Measurements from ENCODE around the gene HOXA13. TPM values are rescaled to one million over a fixed set of nuclear protein-coding genes. Genes with fewer than 3 reads are reported as not detected.

HOXA13 gene
- under 0.01 TPM in 1 of 2 replicates, not detected in the other for total RNA-seq

DNA sequence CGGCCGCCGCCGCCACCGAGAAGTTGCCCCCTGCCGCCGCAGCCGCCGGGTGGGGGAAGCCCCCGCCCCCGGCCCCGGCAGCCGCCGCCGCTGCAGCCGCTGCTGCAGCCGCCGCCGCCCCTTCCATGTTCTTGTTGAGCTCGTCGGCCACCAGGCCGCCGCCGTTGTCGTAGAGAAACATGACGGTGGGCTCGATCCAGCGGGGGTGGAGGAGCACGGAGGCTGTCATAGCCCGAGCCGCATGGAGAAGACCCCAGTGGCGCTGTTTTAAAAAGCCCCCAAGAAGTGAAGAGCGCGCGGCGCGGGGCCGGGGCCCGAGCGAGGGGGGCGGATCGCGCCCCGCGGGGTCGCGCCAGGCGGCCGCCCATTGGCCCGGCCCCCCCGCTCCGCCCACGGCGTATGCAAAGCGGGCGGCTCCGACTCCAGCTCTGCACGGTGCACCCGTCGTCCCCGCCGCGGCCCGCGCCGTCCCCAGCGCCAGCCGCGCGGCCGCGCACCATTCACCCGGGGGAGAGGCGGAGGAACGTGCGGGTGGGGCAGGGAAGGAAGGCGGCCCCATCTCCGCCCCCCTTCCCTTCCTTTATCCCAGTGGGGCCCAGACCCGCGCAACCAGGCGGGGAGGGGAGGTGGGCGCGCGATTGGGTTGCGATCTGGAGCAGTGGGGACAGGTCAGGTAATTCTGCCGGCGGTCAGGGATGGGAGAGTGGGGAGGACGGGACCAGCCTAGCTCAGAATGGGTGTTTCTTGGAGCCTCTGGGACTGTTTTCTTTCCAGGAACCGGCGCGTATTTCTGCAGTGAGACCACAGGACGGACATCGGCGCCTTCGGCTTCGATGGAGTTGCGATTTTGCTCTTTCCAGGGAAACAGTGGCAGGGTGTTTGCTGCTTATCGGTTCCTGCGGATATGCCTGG is at the start of gene HOXA13:
Gene HOXA13, minus strand, starts transcription at position 243 of the 912 bp plus-strand sequence. Its CDS starts 14 bp downstream, at position 229.
- H3K36me3 ChIP-seq (ENCODE audit: control insufficient read depth, insufficient read depth, low read length) = no peaks in the 10 kb centered on the region
- peaks cover 68% of the 10 kb centered on the region for H3K27me3 ChIP-seq (ENCODE audit: control insufficient read depth, insufficient read depth, low read length)
- H3K4me3 ChIP-seq (ENCODE audit: low read depth, low read length) = no peak within 1 kb of the TSS
- FAIRE-seq (no peak), DNase-seq (ENCODE audit: low read depth) (no peak)
- TF ChIP-seq, protein P1, sequence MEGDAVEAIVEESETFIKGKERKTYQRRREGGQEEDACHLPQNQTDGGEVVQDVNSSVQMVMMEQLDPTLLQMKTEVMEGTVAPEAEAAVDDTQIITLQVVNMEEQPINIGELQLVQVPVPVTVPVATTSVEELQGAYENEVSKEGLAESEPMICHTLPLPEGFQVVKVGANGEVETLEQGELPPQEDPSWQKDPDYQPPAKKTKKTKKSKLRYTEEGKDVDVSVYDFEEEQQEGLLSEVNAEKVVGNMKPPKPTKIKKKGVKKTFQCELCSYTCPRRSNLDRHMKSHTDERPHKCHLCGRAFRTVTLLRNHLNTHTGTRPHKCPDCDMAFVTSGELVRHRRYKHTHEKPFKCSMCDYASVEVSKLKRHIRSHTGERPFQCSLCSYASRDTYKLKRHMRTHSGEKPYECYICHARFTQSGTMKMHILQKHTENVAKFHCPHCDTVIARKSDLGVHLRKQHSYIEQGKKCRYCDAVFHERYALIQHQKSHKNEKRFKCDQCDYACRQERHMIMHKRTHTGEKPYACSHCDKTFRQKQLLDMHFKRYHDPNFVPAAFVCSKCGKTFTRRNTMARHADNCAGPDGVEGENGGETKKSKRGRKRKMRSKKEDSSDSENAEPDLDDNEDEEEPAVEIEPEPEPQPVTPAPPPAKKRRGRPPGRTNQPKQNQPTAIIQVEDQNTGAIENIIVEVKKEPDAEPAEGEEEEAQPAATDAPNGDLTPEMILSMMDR (IDR thresholded peaks at IDR 0.05; ENCODE audit: insufficient read depth, low read length, severe bottlenecking) = no peak

DNA sequence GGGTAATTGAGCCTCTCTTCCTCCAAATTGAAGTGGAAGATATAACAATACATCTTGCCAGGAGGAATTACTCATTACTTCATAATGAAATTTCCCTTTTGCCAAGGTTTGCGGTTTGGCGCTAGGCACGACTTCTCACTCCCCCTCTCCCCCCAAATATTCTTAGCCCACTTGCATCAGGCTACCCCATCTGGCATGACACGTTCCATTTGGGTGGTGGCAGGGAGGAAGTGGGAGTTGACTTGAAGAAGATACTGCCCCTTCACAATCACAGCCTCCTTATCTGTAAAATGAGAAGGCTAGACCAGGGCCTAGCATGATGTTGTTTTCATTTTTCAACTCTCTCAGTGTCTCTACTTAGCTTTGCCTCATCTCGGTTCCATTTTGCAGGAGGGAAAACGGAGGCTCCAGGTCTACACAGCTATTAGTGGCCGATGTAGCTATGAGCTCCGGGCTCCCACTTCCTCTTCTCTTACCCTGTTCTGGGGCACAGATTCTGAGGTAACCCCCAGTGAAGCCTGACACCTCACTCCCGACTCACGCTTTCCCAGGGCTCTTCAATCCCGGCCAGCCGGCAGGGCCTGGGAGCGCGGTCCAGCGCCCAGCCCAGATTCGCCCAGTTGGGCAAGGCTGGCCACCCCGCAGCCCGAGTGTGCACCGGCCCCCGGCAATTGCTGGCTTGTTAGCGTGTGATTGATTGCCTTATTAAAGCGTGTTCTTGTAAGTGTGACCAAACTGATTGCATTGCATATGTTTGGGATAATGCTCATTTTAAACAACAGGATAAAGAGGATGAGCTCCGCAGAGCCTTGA is 49.2 kb upstream of the HOXA13 start:
- TF ChIP-seq, protein P1 (IDR thresholded peaks at IDR 0.05; ENCODE audit: insufficient read depth, low read length, severe bottlenecking) = no peak
- DNase-seq (ENCODE audit: low read depth) = peak; percentile 26
- Histone ChIP-seq H3K36me3 (ENCODE audit: control insufficient read depth, insufficient read depth, low read length) (no peaks in the 10 kb centered on the region), H3K4me3 (ENCODE audit: low read depth, low read length) (no peak overlapping the region), H3K27me3 (ENCODE audit: control insufficient read depth, insufficient read depth, low read length) (peaks cover 88% of the 10 kb centered on the region)
- no peak for FAIRE-seq

DNA sequence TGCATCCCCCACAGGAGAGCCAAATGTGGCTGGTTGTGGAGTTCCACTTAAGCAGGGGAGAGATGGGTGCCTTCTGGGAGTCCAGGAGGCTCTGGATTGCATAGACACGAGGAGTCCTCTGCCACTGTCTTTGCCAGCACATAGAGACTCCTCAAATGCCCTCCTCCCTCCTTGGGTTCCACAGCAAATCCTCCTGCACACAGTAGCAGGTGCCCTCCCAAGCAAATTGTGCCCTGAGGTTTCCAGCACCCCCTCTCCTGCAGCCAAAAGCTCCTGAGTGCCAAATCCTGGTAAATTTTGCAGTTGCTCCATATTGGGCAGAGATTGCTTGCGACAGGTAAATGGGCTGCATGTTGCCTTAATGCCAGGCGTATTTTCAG is 48.5 kb upstream of the HOXA13 start:
- Histone ChIP-seq H3K4me3 (ENCODE audit: low read depth, low read length) (no peak overlapping the region), H3K27me3 (ENCODE audit: control insufficient read depth, insufficient read depth, low read length) (peaks cover 94% of the 10 kb centered on the region), H3K36me3 (ENCODE audit: control insufficient read depth, insufficient read depth, low read length) (no peaks in the 10 kb centered on the region)
- DNase-seq (ENCODE audit: low read depth) (no peak), FAIRE-seq (peak; percentile 58)
- TF ChIP-seq, protein P1 (IDR thresholded peaks at IDR 0.05; ENCODE audit: insufficient read depth, low read length, severe bottlenecking) = no peak

DNA sequence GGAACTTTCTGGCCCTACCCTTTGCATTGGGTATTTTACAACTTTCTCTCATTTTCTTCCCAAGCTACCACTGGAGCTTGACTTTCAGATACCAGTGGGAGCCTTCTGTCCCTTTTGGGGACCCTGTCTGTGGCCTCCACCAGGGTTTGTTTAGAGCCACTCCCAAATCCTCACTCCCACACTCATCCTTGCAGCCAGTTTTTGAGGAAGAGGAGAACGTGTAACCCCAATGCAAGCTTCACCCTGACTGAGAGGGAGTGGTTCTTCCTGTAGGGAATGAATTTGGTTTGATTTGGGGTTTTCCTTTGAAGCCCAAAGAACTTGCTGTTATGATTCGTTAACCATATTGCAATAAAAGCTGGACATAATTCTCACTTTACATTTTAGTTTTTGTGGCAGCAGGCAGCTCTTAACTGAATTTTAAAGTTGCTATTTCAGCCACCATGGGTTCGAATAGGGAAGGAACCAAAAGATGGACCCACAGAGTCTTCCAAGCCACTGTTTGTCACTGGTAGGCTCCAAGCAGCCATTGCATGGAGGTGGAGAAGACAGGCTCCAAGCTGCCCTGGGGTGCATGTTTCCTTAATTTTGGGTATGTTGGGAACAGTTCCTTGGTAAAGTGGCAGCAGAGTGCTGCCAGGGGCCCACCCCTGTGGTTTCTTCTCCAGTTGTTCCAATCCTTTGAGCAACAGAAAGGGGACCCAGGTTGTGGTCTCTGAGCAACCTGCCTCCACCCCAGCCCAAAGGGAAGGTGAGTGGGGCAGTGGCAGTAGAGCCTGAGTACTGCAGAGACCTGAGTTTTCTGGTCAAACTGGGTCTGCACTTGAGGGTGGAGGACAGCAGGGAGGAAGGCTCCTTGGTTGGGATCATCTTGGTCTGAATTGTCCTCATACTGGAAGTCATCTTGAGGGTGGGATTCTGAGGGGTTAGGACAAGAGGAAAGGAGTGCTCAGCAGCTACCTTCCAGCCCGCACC is 47.8 kb upstream of the HOXA13 start:
- TF ChIP-seq, protein P1 (IDR thresholded peaks at IDR 0.05; ENCODE audit: insufficient read depth, low read length, severe bottlenecking) = no peak
- no peak for FAIRE-seq

DNA sequence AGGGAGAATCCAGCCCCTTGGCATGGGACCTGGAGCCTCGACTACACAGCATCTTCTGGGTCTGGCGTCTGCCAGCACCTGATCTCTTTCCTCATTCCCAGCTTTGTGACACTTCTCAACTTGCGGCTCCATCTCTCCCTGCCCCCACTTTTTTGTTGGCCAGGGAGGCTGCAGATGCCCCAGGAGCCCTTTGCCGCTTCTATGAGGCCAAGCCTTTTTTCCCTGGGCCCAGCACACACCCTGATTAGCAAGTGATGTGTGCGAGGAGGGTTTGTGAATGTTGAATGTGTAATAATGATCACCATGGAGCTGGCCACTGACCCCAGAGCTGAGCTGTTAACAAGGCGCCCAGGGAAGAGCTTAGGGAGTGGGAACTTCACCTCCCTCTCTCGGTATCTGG is 47.1 kb upstream of the HOXA13 start:
- FAIRE-seq (no peak), DNase-seq (ENCODE audit: low read depth) (no peak)
- H3K27me3 ChIP-seq (ENCODE audit: control insufficient read depth, insufficient read depth, low read length) = peaks cover 94% of the 10 kb centered on the region

More for the DNA sequence above, 47.8 kb upstream of the HOXA13 start:
- DNase-seq (ENCODE audit: low read depth) = no peak
- H3K4me3 ChIP-seq (ENCODE audit: low read depth, low read length) = no peak overlapping the region
- no peaks in the 10 kb centered on the region for H3K36me3 ChIP-seq (ENCODE audit: control insufficient read depth, insufficient read depth, low read length)
- peaks cover 94% of the 10 kb centered on the region for H3K27me3 ChIP-seq (ENCODE audit: control insufficient read depth, insufficient read depth, low read length)

More for the DNA sequence above, 47.1 kb upstream of the HOXA13 start:
- H3K4me3 ChIP-seq (ENCODE audit: low read depth, low read length) = no peak overlapping the region
- TF ChIP-seq, protein P1 (IDR thresholded peaks at IDR 0.05; ENCODE audit: insufficient read depth, low read length, severe bottlenecking) = no peak
- no peaks in the 10 kb centered on the region for H3K36me3 ChIP-seq (ENCODE audit: control insufficient read depth, insufficient read depth, low read length)
